K562 (cell line): ENCODE data around the gene PRPF8. TPM values are rescaled to one million over a fixed set of nuclear protein-coding genes. Genes with fewer than 3 reads are reported as not detected.

Experiments used
- ATAC-seq: fragments of 200-7000 bp; cut with Tn5 transposase; 3 replicates; pipeline ENCODE4 v1.9.1; 2020; ENCODE audit warnings: moderate library complexity
- BruUV-seq: library from RNA; stranded (reverse); fragments of 400-500 nt; replicated peaks from 2 replicates; lab custom pipeline; 2021; lab: Mats Ljungman, UMichigan
- CTCF ChIA-PET: fragments of 300-600 bp; formaldehyde crosslinking; extraction: SDS; loops from one replicate; lab custom pipeline; 2021; ENCODE audit warnings: low intra/inter-chr PET ratio; lab: Yijun Ruan, JAX
- POLR2A ChIA-PET: fragments of 300-600, 350-650 bp; sonication (Branson Sonifier 250); formaldehyde crosslinking; extraction: SDS; loops from one replicate; lab custom pipeline; 2021; ENCODE audit warnings: antibody characterized with exemption, inconsistent platforms; lab: Yijun Ruan, JAX
- DNase-seq, 4 experiments: peaks; one replicate each; pipeline versions ENCODE4 v3.0.0 to v3.0.0-alpha.2; 2011 to 2018; ENCODE audit warnings: low spot score in 3 of 4, mixed read lengths in 3 of 4; ENCODE audit errors: extremely low read depth in 1 of 4
- FAIRE-seq: peaks from 2 replicates; lab custom pipeline; 2011; peaks lifted over from hg19 to GRCh38; lab: Jason Lieb, UNC
- H2AFZ ChIP-seq: 2 replicates; pipeline ENCODE4 v1.6.0; 2011; ENCODE audit warnings: low read depth, low read length, control low read depth, inconsistent platforms
- H3K27ac ChIP-seq: fragments of 200-600 bp; 3 replicates; pipeline ENCODE4 v1.8.0; 2011; ENCODE audit warnings: low read depth, mild to moderate bottlenecking, control low read depth, inconsistent platforms, low read length, moderate library complexity, mixed read lengths; ENCODE audit errors: extremely low read depth
- H3K27me3 ChIP-seq, 2 experiments: fragments of 300-600 bp in 1 of 2; 2 replicates in 1 of 2; 3 replicates in 1 of 2; pipeline versions ENCODE4 v1.6.0 to v1.8.0; 2011; ENCODE audit warnings: inconsistent platforms in 2 of 2, low read length in 2 of 2, mild to moderate bottlenecking in 1 of 2, mixed read lengths in 1 of 2, moderate library complexity in 1 of 2; ENCODE audit not compliant: control insufficient read depth in 2 of 2, insufficient read depth in 2 of 2
- H3K36me3 ChIP-seq: fragments of 300-600 bp; 3 replicates; pipeline ENCODE4 v1.8.0; 2011; ENCODE audit warnings: mild to moderate bottlenecking, low read length, inconsistent platforms; ENCODE audit not compliant: control insufficient read depth, insufficient read depth
- H3K4me1 ChIP-seq, 2 experiments: fragments of 200-600 bp in 1 of 2; replicated peaks in 1 of 2; 2 replicates in 1 of 2; 3 replicates in 1 of 2; pipeline versions ENCODE4 v1.5.1 to v1.8.0; 2011; ENCODE audit warnings: inconsistent platforms in 2 of 2, low read length in 2 of 2, mild to moderate bottlenecking in 1 of 2, mixed read lengths in 1 of 2, moderate library complexity in 1 of 2; ENCODE audit not compliant: control insufficient read depth in 2 of 2, insufficient read depth in 2 of 2
- H3K4me2 ChIP-seq: 2 replicates; pipeline ENCODE4 v1.6.1; 2011; ENCODE audit warnings: low read length, control low read depth, inconsistent platforms, mixed read lengths; ENCODE audit not compliant: insufficient read depth
- H3K4me3 ChIP-seq: fragments of 200-600 bp; sonication (generic), shearing (Covaris generic); 2 replicates; pipeline ENCODE4 v1.5.1; 2016; ENCODE audit warnings: control low read depth, inconsistent platforms
- H3K79me2 ChIP-seq: fragments of 200-600 bp; 3 replicates; pipeline ENCODE4 v1.8.0; 2011; ENCODE audit warnings: low read length, inconsistent platforms; ENCODE audit not compliant: control insufficient read depth, insufficient read depth
- H3K9ac ChIP-seq, 2 experiments: 2 replicates each; pipeline versions ENCODE4 v1.6.0 to v1.6.1; 2011; ENCODE audit warnings: low read depth in 2 of 2, low read length in 2 of 2, control low read depth in 1 of 2, inconsistent platforms in 1 of 2, mild to moderate bottlenecking in 1 of 2, mixed read lengths in 1 of 2; ENCODE audit not compliant: insufficient read depth in 1 of 2
- H3K9me1 ChIP-seq: one replicate; pipeline ENCODE4 v1.6.0; 2011; ENCODE audit warnings: inconsistent platforms, mild to moderate bottlenecking, low read length, moderate library complexity; ENCODE audit not compliant: control insufficient read depth, insufficient read depth
- H3K9me3 ChIP-seq: replicated peaks from 2 replicates; pipeline ENCODE4 v1.5.1; 2011; ENCODE audit warnings: low read depth, low read length, inconsistent platforms; ENCODE audit not compliant: control insufficient read depth, insufficient read depth
- H4K20me1 ChIP-seq: replicated peaks from 2 replicates; pipeline ENCODE4 v1.6.1; 2011; ENCODE audit warnings: low read length, inconsistent platforms, mixed read lengths; ENCODE audit not compliant: control insufficient read depth, insufficient read depth
- BRD9 ChIP-seq: fragments of 450-650 bp; IDR thresholded peaks from 2 replicates; pipeline ENCODE4 v1.6.1; 2018; ENCODE audit warnings: low read depth; ENCODE audit not compliant: partially characterized antibody
- ETV6 ChIP-seq, 3 experiments: fragments of 150-350 bp in 1 of 3; sonication (generic) in 1 of 3; formaldehyde crosslinking in 1 of 3; IDR thresholded peaks; 2 replicates each; pipeline versions ENCODE4 v1.6.1 to v1.8.0; 2014 to 2022; ENCODE audit warnings: borderline replicate concordance in 2 of 3, low read depth in 2 of 3, antibody characterized with exemption in 1 of 3, low read length in 1 of 3, mild to moderate bottlenecking in 1 of 3, missing genetic modification reagents in 1 of 3
- HLTF ChIP-seq: fragments of 450-650 bp; IDR thresholded peaks from 2 replicates; pipeline ENCODE4 v1.6.1; 2016
- HNRNPK ChIP-seq: fragments of 200-400 bp; formaldehyde crosslinking; IDR thresholded peaks from one replicate; pipeline ENCODE4 v1.6.1; 2018; ENCODE audit warnings: mild to moderate bottlenecking, low read depth, low read length; ENCODE audit not compliant: poor library complexity, severe bottlenecking
- MECOM ChIP-seq: fragments of 250-450 bp; sonication (Bioruptor Pico); IDR thresholded peaks from 2 replicates; pipeline ENCODE4 v1.8.0; 2022; ENCODE audit warnings: inconsistent platforms
- POLR2G ChIP-seq: fragments of 200-400 bp; formaldehyde crosslinking; IDR thresholded peaks from 2 replicates; pipeline ENCODE4 v1.6.1; 2017; ENCODE audit warnings: low read depth, mild to moderate bottlenecking, antibody characterized with exemption, low read length, moderate library complexity
- PTBP1 ChIP-seq: fragments of 200-400 bp; formaldehyde crosslinking; IDR thresholded peaks from 2 replicates; pipeline ENCODE4 v1.6.1; 2017; ENCODE audit warnings: low read depth, low read length
- SMARCA5 ChIP-seq: fragments of 450-650 bp; IDR thresholded peaks from 2 replicates; pipeline ENCODE4 v1.6.1; 2016
- ZNF57 ChIP-seq: fragments of 450-650 bp; formaldehyde crosslinking; IDR thresholded peaks from 2 replicates; pipeline ENCODE4 v1.4.0; 2020; ENCODE audit warnings: mild to moderate bottlenecking, moderate library complexity
- WGBS: fragments of 100-300 bp; shearing (Covaris generic); methylation state at CpG from one replicate; pipeline ENCODE4 v1.1.6; 2016; ENCODE audit warnings: low coverage, mixed read lengths; ENCODE audit not compliant: insufficient coverage; ENCODE audit errors: missing lambda C conversion rate; 5-methylcytosine and 5-hydroxymethylcytosine counted together
- in situ Hi-C: fragments of 300-500 bp; cut with MboI; formaldehyde crosslinking; loops from 4 replicates; pipeline ENCODE4 v1.15.0; 2018; ENCODE audit warnings: inconsistent platforms, mixed read lengths
- intact Hi-C: fragments of 100-400 bp; cut with micrococcal nuclease; formaldehyde crosslinking; loops from 2 replicates; pipeline ENCODE4 v1.14.2; 2022
- polyA plus RNA-seq, 8 experiments: library from polyadenylated mRNA; depleted of rRNA in 4 of 8; stranded (reverse) in 5 of 8; unstranded in 3 of 8; fragments of >200 nt; fragmentation: Nextera tagmentation in 2 of 8; fragmentation: Illumina TruSeq in 1 of 8; extraction: Ambion mirVana in 2 of 8; extraction: Trizol in 1 of 8; gene quantifications; 2 replicates each; pipeline versions ENCODE4 v1.2.1 to v1.2.3, GENCODE V29; 2011 to 2014; ENCODE audit warnings: inconsistent platforms in 1 of 8, missing spikeins in 1 of 8
- total RNA-seq, 7 experiments: library from RNA; depleted of rRNA in 6 of 7; stranded (reverse); fragments of >200 nt in 6 of 7; fragmentation: Illumina TruSeq in 2 of 7; extraction: Trizol in 2 of 7; gene quantifications; 2 replicates each; pipeline versions ENCODE4 v1.2.1 to v1.2.3, GENCODE V29; 2011 to 2021; ENCODE audit warnings: low replicate concordance in 1 of 7
- TF ChIP-seq, protein P1 (sequence below): sonication (generic); formaldehyde crosslinking; IDR thresholded peaks from 2 replicates; pipeline ENCODE4 v1.8.1; 2023; ENCODE audit warnings: mild to moderate bottlenecking, missing genetic modification reagents

PRPF8 gene
- total and polyA plus RNA-seq, 9 of the 15 experiments (the other 6 are each of a cell fraction or from before 2014, with no cell fraction given), result 64.3 to 294 (median 85.9) TPM

DNA sequence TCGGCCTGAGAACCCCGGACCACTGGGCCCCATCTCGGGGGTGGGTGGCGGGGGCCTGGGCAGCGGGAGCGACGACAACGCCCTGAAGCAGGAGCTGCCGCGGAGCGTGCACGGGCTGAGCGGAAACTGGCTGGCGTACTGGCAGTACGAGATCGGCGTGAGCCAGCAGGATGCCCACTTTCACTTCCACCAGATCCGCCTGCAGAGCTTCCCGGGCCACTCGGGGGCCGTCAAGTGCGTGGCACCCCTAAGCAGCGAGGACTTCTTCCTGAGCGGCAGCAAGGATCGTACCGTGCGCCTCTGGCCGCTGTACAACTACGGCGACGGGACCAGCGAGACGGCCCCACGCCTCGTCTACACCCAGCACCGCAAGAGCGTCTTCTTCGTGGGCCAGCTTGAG is 49.1 kb upstream of the PRPF8 start:
- intact Hi-C loops, result no loop called here
- WGBS, result 98% methylated on average over 23 of the region's 38 CpGs
- Histone ChIP-seq H3K36me3 (peaks cover 16% of the 10 kb centered on the region; the same call in 1 of the 3 replicates), H3K4me2 (no peak overlapping the region), H3K79me2 (peaks cover 4% of the 10 kb centered on the region; the same call in 1 of the 3 replicates), H3K9me3 (no peaks in the 10 kb centered on the region), H3K27me3 (no peaks in the 10 kb centered on the region), H2AFZ (no peak overlapping the region), H3K4me3 (no peak overlapping the region), H3K9ac (peak overlapping the region in 1 of 2 experiments; percentile 20; a peak in 1 of 4 replicates), H3K27ac (no peak overlapping the region), H4K20me1 (no peaks in the 10 kb centered on the region), H3K9me1 (no peaks in the 10 kb centered on the region), H3K4me1 (peaks cover 26 to 72% of the 10 kb centered on the region in 2 experiments)
- FAIRE-seq (no peak), DNase-seq (no peak), ATAC-seq (no peak)
- ChIA-PET POLR2A (interaction anchor here (0.6 to 1.4 kb wide), 3 partner anchors 15 to 142 kb away, joined by 3 read pairs; partner anchors contain the start of gene SERPINF1), CTCF (no interaction called here)
- TF ChIP-seq MECOM (CRISPR knock-in tag) (no peak), BRD9 (no peak), POLR2G (peak; percentile 50), HLTF (no peak), SMARCA5 (no peak), HNRNPK (no peak), ZNF57 (CRISPR knock-in tag) (no peak), PTBP1 (no peak), ETV6 (IDR thresholded peaks at IDR 0.05; ENCODE audit: borderline replicate concordance in 1 of 2, low read depth in 2 of 2, low read length in 1 of 2) (no peak), ETV6 (CRISPR knock-in tag; IDR thresholded peaks at IDR 0.05; ENCODE audit: borderline replicate concordance) (no peak)
- TF ChIP-seq, protein P1, sequence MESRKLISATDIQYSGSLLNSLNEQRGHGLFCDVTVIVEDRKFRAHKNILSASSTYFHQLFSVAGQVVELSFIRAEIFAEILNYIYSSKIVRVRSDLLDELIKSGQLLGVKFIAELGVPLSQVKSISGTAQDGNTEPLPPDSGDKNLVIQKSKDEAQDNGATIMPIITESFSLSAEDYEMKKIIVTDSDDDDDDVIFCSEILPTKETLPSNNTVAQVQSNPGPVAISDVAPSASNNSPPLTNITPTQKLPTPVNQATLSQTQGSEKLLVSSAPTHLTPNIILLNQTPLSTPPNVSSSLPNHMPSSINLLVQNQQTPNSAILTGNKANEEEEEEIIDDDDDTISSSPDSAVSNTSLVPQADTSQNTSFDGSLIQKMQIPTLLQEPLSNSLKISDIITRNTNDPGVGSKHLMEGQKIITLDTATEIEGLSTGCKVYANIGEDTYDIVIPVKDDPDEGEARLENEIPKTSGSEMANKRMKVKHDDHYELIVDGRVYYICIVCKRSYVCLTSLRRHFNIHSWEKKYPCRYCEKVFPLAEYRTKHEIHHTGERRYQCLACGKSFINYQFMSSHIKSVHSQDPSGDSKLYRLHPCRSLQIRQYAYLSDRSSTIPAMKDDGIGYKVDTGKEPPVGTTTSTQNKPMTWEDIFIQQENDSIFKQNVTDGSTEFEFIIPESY (CRISPR knock-in tag), result peak; percentile 41; the same call in 1 of the 2 replicates
- no TSS peak for BruUV-seq
- in situ Hi-C loops, result loop anchor here (5.0 kb wide), 1 partner anchor 34 kb away; no protein-coding TSS in a partner anchor
